ENCODE measurements around the gene CACNG4. TPM values are rescaled to one million over a fixed set of nuclear protein-coding genes. Genes with fewer than 3 reads are reported as not detected.

The CACNG4 gene
- total RNA-seq, 1 experiment from 2014 or later, result 6.3 TPM

GRCh38 chr17:67016039-67016762, 51.7 kb downstream of the CACNG4 start:
- Histone ChIP-seq H2AK5ac (ENCODE audit: insufficient read length, low read length) (no peak overlapping the region), H3K4me2 (ENCODE audit: insufficient read depth, insufficient read length, low read length) (no peak overlapping the region), H2BK20ac (ENCODE audit: low read depth, low read length, poor library complexity, severe bottlenecking) (no peak overlapping the region), H3T11ph (ENCODE audit: low read length) (no peak overlapping the region), H3K79me2 (ENCODE audit: insufficient read depth, low read length) (no peaks in the 10 kb centered on the region), H2AFZ (ENCODE audit: low read length) (no peak overlapping the region), H2BK120ac (ENCODE audit: low read depth, low read length, poor library complexity, severe bottlenecking) (no peak overlapping the region), H3K23me2 (ENCODE audit: insufficient read length, low read depth, low read length, poor library complexity, severe bottlenecking) (no peaks in the 10 kb centered on the region), H3K23ac (ENCODE audit: insufficient read length, low read depth, low read length) (no peak overlapping the region), H3K56ac (ENCODE audit: insufficient read length, low read depth, low read length) (no peak overlapping the region), H3K14ac (ENCODE audit: insufficient read depth, low read length) (no peak overlapping the region), H3K27me3 (ENCODE audit: insufficient read depth, low read length) (no peaks in the 10 kb centered on the region), H4K8ac (replicated peaks; ENCODE audit: insufficient read length, low read depth, low read length) (no peak overlapping the region), H4K20me1 (ENCODE audit: control insufficient read depth, insufficient read depth, insufficient read length) (no peaks in the 10 kb centered on the region), H3K4ac (ENCODE audit: low read depth, low read length) (no peak overlapping the region), H4K5ac (ENCODE audit: insufficient read length, low read depth, low read length) (no peak overlapping the region), H3K79me1 (ENCODE audit: insufficient read depth, low read depth, low read length, poor library complexity, severe bottlenecking) (no peaks in the 10 kb centered on the region), H4K91ac (ENCODE audit: insufficient read length, low read depth, low read length) (no peak overlapping the region), H3K18ac (ENCODE audit: insufficient read length, low read depth, low read length) (no peak overlapping the region), H3K9me3 (ENCODE audit: control insufficient read depth, low read depth, low read length) (no peaks in the 10 kb centered on the region), H3K4me1 (ENCODE audit: insufficient read depth, low read length) (no peaks in the 10 kb centered on the region), H3K27ac (ENCODE audit: insufficient read length, low read depth, low read length) (no peak overlapping the region), H3K9ac (ENCODE audit: extremely low read depth, insufficient read length, low read length) (no peak overlapping the region), H2BK15ac (ENCODE audit: low read depth, low read length) (no peak overlapping the region), H2BK5ac (ENCODE audit: insufficient read length, low read length) (no peak overlapping the region), H2BK12ac (ENCODE audit: insufficient read length, low read depth, low read length) (no peak overlapping the region)
- H3K27ac Mint-ChIP-seq, result no peak overlapping the region
- no peaks in the 10 kb centered on the region for H3K27me3 Mint-ChIP-seq (ENCODE audit: low read depth)
- H3K4me3 Mint-ChIP-seq, result no peak overlapping the region
- DNase-seq, result peak; percentile 95
- peak; percentile 71 for TF ChIP-seq CTCF (conservative IDR thresholded peaks at IDR 0.05)
- no CpG with 5 or more reads among the region's 17 CpGs for WGBS (ENCODE audit: extremely low coverage, insufficient read length, low lambda C conversion rate)
- H3K36me3 Mint-ChIP-seq (ENCODE audit: insufficient read depth in 1 of 3, low read depth in 3 of 3), result no peaks in the 10 kb centered on the region
- H3K9me3 Mint-ChIP-seq, result no peaks in the 10 kb centered on the region; a peak in 1 of 5 replicates
- H3K4me1 Mint-ChIP-seq, result peaks cover 9 to 19% of the 10 kb centered on the region in 2 experiments

All from H9 (cell line).